Ectodermal cell (in vitro differentiated cells): ENCODE data around the gene KCTD3. TPM values are rescaled to one million over a fixed set of nuclear protein-coding genes. Genes with fewer than 3 reads are reported as not detected.
A peak's percentile ranks its signal among the peaks of the same experiment; 100 is the strongest.

ENCODE experiments used
- H3K27ac ChIP-seq: 2 replicates; pipeline ENCODE4 v1.7.0; 2013; ENCODE audit warnings: mild to moderate bottlenecking, low read depth, low read length; ENCODE audit not compliant: insufficient read depth, poor library complexity, severe bottlenecking
- H3K27me3 ChIP-seq: 2 replicates; pipeline ENCODE4 v1.7.0; 2013; ENCODE audit warnings: mild to moderate bottlenecking, low read length; ENCODE audit not compliant: insufficient read depth, control insufficient read depth, poor library complexity, severe bottlenecking
- H3K36me3 ChIP-seq: one replicate; pipeline ENCODE4 v1.7.0; 2013; ENCODE audit warnings: low read length; ENCODE audit not compliant: control insufficient read depth, insufficient read depth
- H3K4me1 ChIP-seq: one replicate; pipeline ENCODE4 v1.7.0; 2013; ENCODE audit warnings: low read length; ENCODE audit not compliant: control insufficient read depth, insufficient read depth
- H3K4me3 ChIP-seq: 2 replicates; pipeline ENCODE4 v1.7.0; 2013; ENCODE audit warnings: low read depth, low read length, control low read depth; ENCODE audit not compliant: insufficient read depth
- H3K9me3 ChIP-seq: 2 replicates; pipeline ENCODE4 v1.7.0; 2013; ENCODE audit warnings: mild to moderate bottlenecking, low read length, moderate library complexity; ENCODE audit not compliant: control insufficient read depth
- WGBS, 2 experiments: methylation state at CpG; one replicate each; pipeline ENCODE4 v1.1.7; 2013; ENCODE audit warnings: missing lambda C conversion rate in 2 of 2; 5-methylcytosine and 5-hydroxymethylcytosine counted together
- polyA plus RNA-seq, 4 experiments: library from polyadenylated mRNA; stranded (reverse); fragments of 50-300 nt; gene quantifications; one replicate each; pipeline ENCODE4 v1.2.3, GENCODE V29; 2013

The KCTD3 gene
- polyA plus RNA-seq (2013, experiment 1 of 4): 58.6 TPM
- polyA plus RNA-seq (2013, experiment 2 of 4): 56.4 TPM
- polyA plus RNA-seq (2013, experiment 3 of 4): 54.1 TPM
- 50.3 TPM for polyA plus RNA-seq (2013, experiment 4 of 4)

DNA sequence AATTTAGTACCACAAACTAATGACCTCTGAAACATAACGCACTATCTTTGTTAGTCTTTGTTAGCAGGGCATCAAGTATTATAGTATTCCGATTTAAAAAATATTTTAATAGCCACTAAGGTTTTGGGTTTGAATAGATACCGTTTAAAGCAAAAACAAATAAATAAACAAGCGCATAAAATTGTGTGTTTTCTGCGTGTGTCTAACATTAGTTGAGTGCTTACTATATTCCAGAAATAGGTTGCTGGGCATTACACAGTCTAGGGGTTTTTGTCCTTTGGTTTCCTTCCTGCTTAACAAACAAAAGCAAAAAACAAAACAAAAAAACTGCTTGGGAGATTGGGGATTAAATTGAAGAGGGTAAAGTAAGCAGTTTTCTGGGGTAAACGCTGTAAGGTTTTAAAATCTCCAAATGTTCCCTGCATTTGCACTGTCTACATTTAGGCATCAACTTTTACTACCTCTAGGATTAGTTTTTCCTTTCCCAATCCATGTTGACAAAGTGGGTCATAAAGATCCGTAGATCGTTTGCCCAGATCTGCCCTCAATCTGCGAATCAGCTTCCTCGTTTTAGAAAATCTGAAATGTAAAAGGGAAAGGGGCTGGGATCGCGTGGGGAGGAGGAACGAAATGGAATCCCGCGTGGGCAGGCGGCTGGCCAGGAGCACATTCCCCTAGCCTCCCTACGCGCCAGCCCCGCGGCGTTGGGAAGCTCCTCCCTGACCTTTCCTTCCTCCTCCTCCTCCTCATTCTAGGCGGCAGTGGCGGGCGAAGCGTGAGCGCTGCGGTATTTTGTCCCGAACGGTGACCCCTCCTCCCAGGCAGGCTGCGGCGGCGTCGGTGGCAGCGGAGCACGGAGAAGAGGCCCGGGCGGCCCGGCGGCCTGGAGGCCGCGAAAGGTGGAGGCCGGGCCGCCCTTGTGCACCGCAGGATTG lies at the start of gene KCTD3:
Gene KCTD3 (plus strand): TSS at position 749 of the 935 bp plus-strand sequence. CDS start 382 bp downstream, outside the sequence.
- Histone ChIP-seq H3K27ac (peak within 1 kb of the TSS; percentile 92), H3K36me3 (no peaks in the 10 kb centered on the region), H3K9me3 (no peaks in the 10 kb centered on the region), H3K4me3 (peak within 1 kb of the TSS; percentile 87), H3K27me3 (no peaks in the 10 kb centered on the region), H3K4me1 (peaks cover 4% of the 10 kb centered on the region)
- 6% methylated on average over 42 of the region's 44 CpGs for WGBS, 2 experiments

DNA sequence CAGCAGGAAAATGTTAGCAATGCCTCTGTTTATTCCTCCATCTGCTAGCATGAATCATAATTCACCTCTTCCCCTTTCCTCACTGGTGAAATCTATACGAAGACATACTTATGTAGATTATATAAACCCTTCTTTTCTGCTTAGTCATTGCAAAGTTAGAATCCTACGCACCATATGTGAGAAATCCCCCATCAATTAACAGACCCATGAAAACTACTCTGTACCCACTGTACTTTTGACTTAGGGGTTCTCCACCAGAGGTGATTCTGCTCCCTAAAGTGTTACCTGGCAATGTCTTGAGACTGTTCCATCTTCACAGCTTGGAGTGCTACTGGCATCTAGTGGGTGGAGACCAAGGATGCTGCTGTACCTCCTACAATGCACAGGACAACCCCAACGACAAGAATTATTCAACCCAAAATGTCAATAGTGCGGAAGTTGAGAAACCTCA lies 49.6 kb upstream of the KCTD3 start:
- Histone ChIP-seq H3K9me3 (no peaks in the 10 kb centered on the region), H3K27me3 (no peaks in the 10 kb centered on the region), H3K4me3 (no peak overlapping the region), H3K27ac (no peak overlapping the region), H3K4me1 (no peaks in the 10 kb centered on the region), H3K36me3 (no peaks in the 10 kb centered on the region)
- WGBS, 2 experiments: 73 to 75% methylated on average over 4 of the region's 4 CpGs

DNA sequence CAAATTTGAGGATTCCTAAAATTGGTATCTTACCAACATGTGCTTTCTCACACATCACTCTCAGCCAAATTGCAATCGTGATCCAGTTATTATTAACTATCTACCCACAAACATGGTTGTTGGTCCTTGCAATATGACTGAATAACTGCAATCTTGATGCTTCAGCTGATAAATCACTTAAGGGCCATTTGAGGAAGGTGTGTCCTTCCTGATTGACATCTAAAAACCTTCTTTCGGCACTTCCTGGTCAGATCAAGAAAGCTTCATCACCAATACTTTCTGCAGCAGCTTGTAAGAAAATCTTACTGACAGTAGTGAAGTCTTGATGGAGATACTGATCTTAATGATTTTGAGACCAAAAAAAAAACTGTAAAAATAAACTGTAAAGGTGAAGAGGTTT lies 48.5 kb upstream of the KCTD3 start:
- no peak overlapping the region for H3K4me3 ChIP-seq

DNA sequence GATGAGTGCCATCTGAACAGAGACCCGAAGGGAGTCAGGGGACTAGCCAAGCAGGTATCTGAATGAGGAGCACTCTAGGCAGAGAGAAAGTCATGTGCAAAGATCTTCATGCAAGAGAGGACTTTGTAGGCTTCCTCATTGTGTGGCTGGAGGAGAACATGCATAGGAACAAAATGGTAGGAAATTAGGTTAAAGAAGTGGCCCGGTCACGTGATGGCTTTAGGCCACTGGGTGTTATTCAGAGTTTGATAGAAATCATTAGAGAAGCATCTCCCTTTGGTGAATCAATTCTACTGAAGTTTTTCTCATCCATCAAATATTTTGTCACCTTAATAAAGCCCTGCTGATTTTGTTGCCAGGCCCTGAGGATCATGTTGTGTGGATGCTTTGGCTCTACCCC lies 45.8 kb upstream of the KCTD3 start:
- 92 to 93% methylated on average over 3 of the region's 3 CpGs for WGBS, 2 experiments
- H3K4me3 ChIP-seq: no peak overlapping the region
- no peaks in the 10 kb centered on the region for H3K36me3 ChIP-seq
- H3K27me3 ChIP-seq: no peaks in the 10 kb centered on the region
- H3K27ac ChIP-seq: no peak overlapping the region
- H3K9me3 ChIP-seq: no peaks in the 10 kb centered on the region
- no peaks in the 10 kb centered on the region for H3K4me1 ChIP-seq

More for the DNA sequence above, 48.5 kb upstream of the KCTD3 start:
- no peaks in the 10 kb centered on the region for H3K9me3 ChIP-seq
- no peaks in the 10 kb centered on the region for H3K4me1 ChIP-seq
- no peaks in the 10 kb centered on the region for H3K27me3 ChIP-seq
- 81 to 94% methylated on average over 2 of the region's 2 CpGs for WGBS, 2 experiments
- H3K27ac ChIP-seq: no peak overlapping the region
- H3K36me3 ChIP-seq: no peaks in the 10 kb centered on the region

DNA sequence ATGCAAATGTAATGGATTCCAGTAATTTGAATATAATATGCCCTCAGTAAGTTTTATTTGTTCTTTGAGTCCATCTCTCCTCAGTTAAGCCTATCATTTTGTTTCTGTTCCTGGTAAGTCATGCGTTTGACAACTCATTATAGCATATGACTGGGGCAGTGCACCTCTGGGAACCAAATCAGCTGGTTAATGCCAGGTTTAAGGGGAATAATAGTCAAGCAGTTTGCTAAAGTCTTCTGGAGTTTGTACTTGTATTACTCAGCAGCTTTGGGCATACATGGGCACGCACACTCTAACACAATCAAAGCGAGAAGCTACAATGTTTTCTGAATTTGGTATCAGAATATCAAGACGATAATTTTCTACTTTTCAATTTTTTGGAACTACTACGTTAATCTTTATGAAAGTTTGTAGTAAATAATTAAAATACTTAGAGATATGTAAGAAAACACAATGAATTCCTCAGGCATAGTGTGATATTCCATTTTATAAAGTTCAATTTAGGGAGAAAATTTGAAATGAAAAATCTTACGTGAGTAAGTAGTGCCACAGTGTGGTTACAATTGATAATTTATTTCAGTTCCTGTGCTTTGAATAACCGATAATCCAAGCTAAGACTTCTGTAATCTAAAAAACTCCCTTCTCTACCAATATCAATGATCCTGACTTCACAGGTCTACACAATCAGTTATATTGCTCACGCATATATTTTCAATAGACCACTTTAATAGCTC lies 43.8 kb upstream of the KCTD3 start:
- Histone ChIP-seq H3K9me3 (no peaks in the 10 kb centered on the region), H3K27ac (no peak overlapping the region), H3K27me3 (no peaks in the 10 kb centered on the region), H3K36me3 (no peaks in the 10 kb centered on the region), H3K4me3 (no peak overlapping the region), H3K4me1 (no peaks in the 10 kb centered on the region)
- WGBS, 2 experiments: 95 to 96% methylated on average over 5 to 7 of the region's 8 CpGs

DNA sequence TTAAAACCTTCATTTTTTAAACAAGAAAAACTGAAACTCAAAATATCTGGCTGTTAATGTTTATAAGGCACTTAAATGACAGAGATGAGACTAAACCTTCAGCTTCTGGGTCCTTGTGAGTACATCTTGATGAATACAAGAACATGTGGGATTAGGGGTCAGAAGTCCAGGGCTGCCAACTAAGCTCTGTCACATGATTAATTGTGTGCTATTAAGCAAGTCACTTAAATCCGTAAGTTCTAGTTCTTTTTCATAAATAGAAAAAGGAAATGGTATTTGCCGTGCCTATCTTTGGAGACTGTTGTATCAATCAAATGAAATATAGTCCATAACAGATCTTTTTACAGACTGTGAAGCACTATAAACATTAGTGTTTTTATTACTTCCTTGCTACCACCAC lies 43.2 kb upstream of the KCTD3 start:
- Histone ChIP-seq H3K36me3 (no peaks in the 10 kb centered on the region), H3K4me3 (no peak overlapping the region), H3K4me1 (no peaks in the 10 kb centered on the region), H3K9me3 (no peaks in the 10 kb centered on the region), H3K27me3 (no peaks in the 10 kb centered on the region), H3K27ac (no peak overlapping the region)
- WGBS, 2 experiments: 77 to 91% methylated on average over 1 to 2 of the region's 2 CpGs

DNA sequence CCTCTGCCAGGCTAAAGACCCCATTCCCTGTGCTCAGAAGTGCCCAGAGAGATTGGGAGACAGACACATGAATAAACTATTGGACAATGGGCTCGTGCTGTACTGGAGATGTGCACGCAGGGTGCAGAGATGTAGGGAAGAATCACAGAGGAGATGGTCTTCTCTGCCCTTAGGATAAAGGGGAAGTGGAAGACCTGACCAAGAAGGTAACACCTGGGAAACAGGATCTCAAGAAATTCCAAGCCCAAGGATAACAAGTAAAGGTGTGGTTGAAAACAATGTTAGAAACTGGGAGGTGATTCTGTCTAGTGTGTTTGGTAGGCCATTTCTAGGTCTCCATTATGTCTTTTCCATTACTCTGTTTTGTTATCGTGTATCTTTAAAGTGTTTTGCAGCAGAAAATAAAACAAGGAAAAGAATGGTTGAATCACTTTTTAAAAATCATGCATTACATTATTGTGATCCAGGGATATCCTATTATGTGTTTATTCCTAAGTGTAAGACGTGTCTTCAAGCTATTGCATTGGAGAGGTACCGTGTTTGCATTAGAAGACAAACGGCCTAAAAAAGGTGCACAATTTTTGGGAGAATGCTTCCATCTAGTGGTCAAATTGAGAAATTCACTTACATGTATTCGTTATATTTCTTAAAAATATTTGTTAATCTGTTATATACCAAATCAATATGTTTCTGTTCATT lies 40.8 kb upstream of the KCTD3 start:
- H3K4me3 ChIP-seq: no peak overlapping the region
- no peak overlapping the region for H3K27ac ChIP-seq
- H3K9me3 ChIP-seq: no peaks in the 10 kb centered on the region
- no peaks in the 10 kb centered on the region for H3K4me1 ChIP-seq
- H3K27me3 ChIP-seq: no peaks in the 10 kb centered on the region
- H3K36me3 ChIP-seq: no peaks in the 10 kb centered on the region
- WGBS, 2 experiments: 47 to 59% methylated on average over 6 of the region's 7 CpGs

DNA sequence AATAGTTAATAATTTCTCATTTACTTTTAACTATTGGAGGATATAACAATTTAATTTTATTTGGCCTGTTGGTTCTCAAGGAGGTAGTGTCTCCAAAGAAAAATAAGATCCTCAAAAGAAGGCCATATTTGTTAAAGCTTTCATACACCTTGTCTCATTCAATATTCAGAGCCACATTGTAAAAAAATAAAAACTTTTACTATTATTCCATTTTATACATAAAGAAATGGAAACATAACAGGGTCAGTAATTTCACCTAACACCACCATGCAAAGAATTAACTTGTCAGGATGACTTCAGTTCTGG lies 40.3 kb upstream of the KCTD3 start:
- no peak overlapping the region for H3K27ac ChIP-seq
- H3K4me3 ChIP-seq: no peak overlapping the region
- no peaks in the 10 kb centered on the region for H3K9me3 ChIP-seq
- no peaks in the 10 kb centered on the region for H3K27me3 ChIP-seq
- no peaks in the 10 kb centered on the region for H3K36me3 ChIP-seq
- no peaks in the 10 kb centered on the region for H3K4me1 ChIP-seq

DNA sequence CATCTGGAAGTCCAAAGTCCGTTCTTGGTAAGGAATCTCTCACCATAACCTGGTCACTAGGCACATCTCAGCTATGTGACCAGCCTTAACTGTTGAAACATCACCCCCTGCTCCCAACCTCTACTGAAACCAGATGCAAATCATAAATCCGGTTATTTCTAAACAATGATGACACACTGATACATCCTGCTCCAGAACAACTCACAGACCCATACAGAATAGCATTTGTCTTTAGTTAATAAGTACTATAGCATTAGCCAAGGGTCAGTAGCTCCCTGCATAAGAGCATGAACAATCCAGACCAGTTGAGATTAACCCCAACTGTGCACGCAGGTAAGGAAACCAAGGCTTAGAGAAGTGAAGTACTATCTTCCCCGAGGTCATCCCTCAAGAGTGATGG lies 38.0 kb upstream of the KCTD3 start:
- Histone ChIP-seq H3K4me1 (no peaks in the 10 kb centered on the region), H3K27ac (no peak overlapping the region), H3K36me3 (no peaks in the 10 kb centered on the region), H3K4me3 (no peak overlapping the region), H3K9me3 (no peaks in the 10 kb centered on the region), H3K27me3 (no peaks in the 10 kb centered on the region)
- WGBS, 2 experiments: 84 to 86% methylated on average over 4 of the region's 4 CpGs

DNA sequence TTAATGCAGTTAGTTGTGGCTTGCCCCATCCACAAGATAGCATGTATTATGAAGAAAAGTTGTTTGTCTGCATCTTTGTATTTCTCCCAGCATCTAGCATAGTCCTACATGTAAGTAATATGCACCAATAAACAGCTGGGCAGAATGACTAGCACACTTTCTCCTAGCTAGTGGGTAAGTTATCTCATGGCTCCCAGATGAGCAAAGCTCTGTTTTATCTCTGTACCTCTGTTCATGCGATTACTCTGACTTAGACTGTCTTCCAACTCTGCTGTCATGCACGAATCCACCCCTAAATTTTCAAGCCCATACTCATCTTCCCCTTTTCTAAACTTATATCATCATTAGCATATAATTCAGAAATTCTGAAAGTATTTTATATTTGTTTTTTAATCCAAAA lies 37.5 kb upstream of the KCTD3 start:
- Histone ChIP-seq H3K9me3 (no peaks in the 10 kb centered on the region), H3K4me1 (no peaks in the 10 kb centered on the region), H3K36me3 (no peaks in the 10 kb centered on the region), H3K4me3 (no peak overlapping the region), H3K27ac (no peak overlapping the region), H3K27me3 (no peaks in the 10 kb centered on the region)
- 88 to 92% methylated on average over 2 of the region's 2 CpGs for WGBS, 2 experiments
